CD4-positive, CD25-positive, alpha-beta regulatory T cell (primary cell): Measurements from ENCODE around the gene OXCT1. TPM values are rescaled to one million over a fixed set of nuclear protein-coding genes. Genes with fewer than 3 reads are reported as not detected.
"Not testable (repeated sequence)": the region's sequence is repeated elsewhere in the genome, so short reads cannot be mapped to it uniquely, and the experiment has no call there.

Experiments
- ATAC-seq, 2 donors: fragments of 150-1000 bp; cut with Tn5 transposase; one replicate each; pipeline ENCODE4 v1.10.0; 2021; ENCODE audit warnings: low read depth in 2 of 2, moderate number of reproducible peaks in 2 of 2, moderate library complexity in 1 of 2
- DNase-seq, 3 donors: peaks; one replicate each; pipeline versions ENCODE4 v3.0.0 to v3.0.0-alpha.2; 2012 to 2022; ENCODE audit warnings: mixed read lengths in 1 of 3
- H3K27ac ChIP-seq: one replicate; pipeline ENCODE4 v1.7.0; 2013; ENCODE audit warnings: mild to moderate bottlenecking, low read length; ENCODE audit not compliant: insufficient read depth, poor library complexity, severe bottlenecking
- H3K27me3 ChIP-seq: one replicate; pipeline ENCODE4 v1.7.0; 2013; ENCODE audit warnings: low read length; ENCODE audit not compliant: control insufficient read depth, insufficient read depth
- H3K36me3 ChIP-seq: one replicate; pipeline ENCODE4 v1.7.0; 2013; ENCODE audit warnings: mild to moderate bottlenecking, low read length, moderate library complexity; ENCODE audit not compliant: control insufficient read depth, insufficient read depth
- H3K4me1 ChIP-seq: 2 replicates; pipeline ENCODE4 v1.7.0; 2013; ENCODE audit warnings: mild to moderate bottlenecking, low read length; ENCODE audit not compliant: insufficient read depth, control insufficient read depth, poor library complexity, severe bottlenecking
- H3K4me3 ChIP-seq: one replicate; pipeline ENCODE4 v1.7.0; 2013; ENCODE audit warnings: low read depth, mild to moderate bottlenecking, low read length, moderate library complexity
- H3K9me3 ChIP-seq, 2 experiments: 1 replicate in 1 of 2; 2 replicates in 1 of 2; pipeline ENCODE4 v1.7.0; 2013; ENCODE audit warnings: low read length in 2 of 2, mild to moderate bottlenecking in 1 of 2, moderate library complexity in 1 of 2; ENCODE audit not compliant: control insufficient read depth in 2 of 2
- H3K27ac Mint-ChIP-seq, 3 donors: one replicate each; pipeline ENCODE4 v1.8.0; 2020 to 2022; ENCODE audit warnings: mild to moderate bottlenecking in 3 of 3, mixed read lengths in 3 of 3, moderate library complexity in 2 of 3
- H3K27me3 Mint-ChIP-seq: one replicate; pipeline ENCODE4 v1.8.0; 2022; ENCODE audit warnings: mild to moderate bottlenecking, mixed read lengths
- H3K36me3 Mint-ChIP-seq: one replicate; pipeline ENCODE4 v1.8.0; 2020; ENCODE audit warnings: mixed read lengths
- H3K4me1 Mint-ChIP-seq, 4 donors: one replicate each; pipeline ENCODE4 v1.8.0; 2020 to 2022; ENCODE audit warnings: mixed read lengths in 4 of 4, mild to moderate bottlenecking in 1 of 4
- H3K4me3 Mint-ChIP-seq, 4 donors: one replicate each; pipeline ENCODE4 v1.8.0; 2020 to 2022; ENCODE audit warnings: mild to moderate bottlenecking in 4 of 4, mixed read lengths in 4 of 4, moderate library complexity in 3 of 4
- H3K9me3 Mint-ChIP-seq, 7 donors: one replicate each; pipeline ENCODE4 v1.8.0; 2020 to 2022; ENCODE audit warnings: mixed read lengths in 7 of 7, mild to moderate bottlenecking in 3 of 7, moderate library complexity in 2 of 7
- polyA plus RNA-seq, 4 donors: library from polyadenylated mRNA; unstranded; fragments of 300-500 nt; fragmentation: Illumina TruSeq; gene quantifications; one replicate each; pipeline ENCODE4 v1.2.3, GENCODE V29; 2021
- total RNA-seq: library from RNA; stranded (reverse); gene quantifications from one replicate; pipeline ENCODE4 v1.2.3, GENCODE V29; 2022

Gene OXCT1
- total and polyA plus RNA-seq, 5 donors from 2014 or later: 22.3 to 31.3 (median 29.2) TPM

DNA sequence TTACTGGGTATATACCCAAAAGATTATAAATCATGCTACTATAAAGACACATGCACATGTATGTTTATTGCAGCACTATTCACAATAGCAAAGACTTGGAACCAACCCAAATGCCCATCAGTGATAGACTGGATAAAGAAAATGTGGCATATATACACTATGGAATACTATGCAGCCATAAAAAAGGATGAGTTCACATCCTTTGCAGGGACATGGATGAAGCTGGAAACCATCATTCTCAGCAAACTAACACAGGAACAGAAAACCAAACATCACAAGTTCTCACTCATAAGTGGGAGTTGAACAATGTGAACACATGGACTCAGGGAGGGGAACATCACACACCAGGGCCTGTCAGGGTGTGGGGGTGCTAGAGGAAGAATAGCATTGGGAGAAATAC is 155.8 kb downstream of the OXCT1 start:
- H3K4me1 ChIP-seq, H3K36me3 ChIP-seq, H3K9me3 ChIP-seq, H3K4me3 ChIP-seq, H3K27ac Mint-ChIP-seq, H3K27ac ChIP-seq, DNase-seq, H3K27me3 ChIP-seq, H3K4me3 Mint-ChIP-seq, H3K27me3 Mint-ChIP-seq, ATAC-seq, H3K4me1 Mint-ChIP-seq, H3K36me3 Mint-ChIP-seq: not testable (repeated sequence)
- peaks cover 0 to 20% (median 10%) of the 10 kb centered on the region in 7 donors for H3K9me3 Mint-ChIP-seq

GRCh38 chr5:41708604-41708940 is 161.7 kb downstream of the OXCT1 start:
- Histone ChIP-seq H3K4me1 (no peaks in the 10 kb centered on the region), H3K36me3 (no peaks in the 10 kb centered on the region), H3K4me3 (no peak overlapping the region), H3K9me3 (peaks cover 3% of the 10 kb centered on the region in 2 experiments), H3K27me3 (peaks cover 3% of the 10 kb centered on the region), H3K27ac (no peak overlapping the region)
- Mint-ChIP-seq H3K27me3 (no peaks in the 10 kb centered on the region), H3K36me3 (no peaks in the 10 kb centered on the region), H3K9me3 (peaks cover 0 to 26% (median 12%) of the 10 kb centered on the region in 7 donors), H3K4me1 (no peaks in the 10 kb centered on the region), H3K27ac (no peak overlapping the region), H3K4me3 (no peak overlapping the region)
- ATAC-seq (no peak), DNase-seq (no peak)

- ATAC-seq: no peak
- Mint-ChIP-seq H3K4me3 (no peak overlapping the region), H3K27ac (no peak overlapping the region), H3K4me1 (no peaks in the 10 kb centered on the region), H3K36me3 (no peaks in the 10 kb centered on the region), H3K9me3 (peaks cover 0 to 26% (median 9%) of the 10 kb centered on the region in 7 donors), H3K27me3 (peaks cover 4% of the 10 kb centered on the region)
- Histone ChIP-seq H3K4me1 (no peaks in the 10 kb centered on the region), H3K27me3 (peaks cover 3% of the 10 kb centered on the region), H3K36me3 (no peaks in the 10 kb centered on the region), H3K9me3 (peaks cover 3% of the 10 kb centered on the region in 2 experiments), H3K4me3 (no peak overlapping the region), H3K27ac (no peak overlapping the region)
- peak in 1 of 3 donors; percentile 16 for DNase-seq
These were observed 162.2 kb downstream of the OXCT1 start for GRCh38 chr5:41707853-41708603.

DNA sequence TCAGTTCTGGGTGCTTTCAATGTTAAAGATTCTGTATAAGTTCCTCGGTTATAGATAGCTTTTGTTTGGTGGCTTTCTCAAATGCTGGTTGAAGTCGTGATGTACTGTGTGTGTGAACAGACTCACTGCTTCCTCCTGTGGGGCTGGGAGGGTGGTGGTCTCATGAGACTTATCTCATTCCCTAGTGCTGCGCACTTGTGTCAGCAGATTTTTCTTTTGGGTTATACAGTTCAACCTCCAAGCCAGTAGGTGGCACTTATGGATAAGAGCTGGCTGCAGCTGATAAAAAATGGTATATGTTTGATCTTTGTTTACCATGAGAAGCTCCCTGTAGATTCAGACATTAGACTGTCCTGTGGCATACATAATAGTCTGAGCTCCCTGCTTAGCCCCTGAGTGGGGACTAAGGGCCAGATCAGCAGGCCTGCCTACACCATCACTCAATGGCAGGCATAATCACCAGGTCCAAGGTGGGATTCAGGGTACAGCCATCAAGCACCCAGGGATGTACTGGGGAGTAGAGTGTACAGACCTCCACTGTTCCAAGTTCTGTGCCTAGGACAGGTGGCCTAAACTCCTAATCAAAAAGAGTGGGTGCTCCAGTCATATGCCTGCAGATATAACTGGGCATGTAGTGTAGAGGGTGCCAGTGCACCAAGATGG is 174.2 kb downstream of the OXCT1 start:
- Mint-ChIP-seq H3K9me3 (peaks cover 0 to 6% (median 0%) of the 10 kb centered on the region in 7 donors), H3K4me3 (no peak overlapping the region), H3K27me3 (peaks cover 15% of the 10 kb centered on the region), H3K27ac (no peak overlapping the region), H3K4me1 (no peaks in the 10 kb centered on the region), H3K36me3 (no peaks in the 10 kb centered on the region)
- Histone ChIP-seq H3K27me3 (peaks cover 1% of the 10 kb centered on the region), H3K9me3 (no peaks in the 10 kb centered on the region), H3K4me1 (no peaks in the 10 kb centered on the region), H3K36me3 (no peaks in the 10 kb centered on the region), H3K4me3 (no peak overlapping the region), H3K27ac (no peak overlapping the region)
- ATAC-seq (no peak), DNase-seq (peak in 1 of 3 donors; percentile 20)

DNA sequence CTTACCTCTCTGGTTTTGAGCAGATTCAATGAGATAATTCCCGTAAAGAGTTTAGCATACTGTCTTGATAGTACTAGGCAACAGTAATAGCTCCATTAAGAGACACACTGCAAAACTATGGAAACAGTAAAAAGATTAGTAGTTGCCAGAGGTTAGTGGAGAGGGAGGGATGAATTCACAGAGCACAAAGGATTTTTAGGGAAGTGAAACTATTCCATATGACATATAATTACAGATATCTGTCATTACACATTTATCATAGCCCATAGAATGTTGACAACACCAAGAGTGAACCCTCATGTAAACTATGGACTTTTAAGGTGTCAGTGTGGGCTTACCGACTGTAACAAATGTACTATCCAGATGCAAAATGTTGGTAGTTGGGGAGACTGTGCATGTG is 183.5 kb downstream of the OXCT1 start:
- no peak overlapping the region for H3K4me3 ChIP-seq
- H3K9me3 Mint-ChIP-seq: no peaks in the 10 kb centered on the region

GRCh38 chr5:41686191-41686590 is 184.0 kb downstream of the OXCT1 start:
- no peaks in the 10 kb centered on the region for H3K36me3 Mint-ChIP-seq
- H3K27ac Mint-ChIP-seq: no peak overlapping the region
- no peak overlapping the region for H3K27ac ChIP-seq
- H3K4me1 ChIP-seq: no peaks in the 10 kb centered on the region
- peaks cover 4% of the 10 kb centered on the region for H3K27me3 Mint-ChIP-seq
- ATAC-seq (no peak), DNase-seq (no peak)
- H3K27me3 ChIP-seq: no peaks in the 10 kb centered on the region
- H3K36me3 ChIP-seq: no peaks in the 10 kb centered on the region
- H3K4me3 Mint-ChIP-seq: no peak overlapping the region
- no peaks in the 10 kb centered on the region for H3K4me1 Mint-ChIP-seq
- no peaks in the 10 kb centered on the region for H3K9me3 ChIP-seq
- no peak overlapping the region for H3K4me3 ChIP-seq
- H3K9me3 Mint-ChIP-seq: no peaks in the 10 kb centered on the region

More for the DNA sequence above, 183.5 kb downstream of the OXCT1 start:
- no peaks in the 10 kb centered on the region for H3K36me3 Mint-ChIP-seq
- DNase-seq (no peak), ATAC-seq (no peak)
- H3K9me3 ChIP-seq: no peaks in the 10 kb centered on the region
- no peaks in the 10 kb centered on the region for H3K27me3 ChIP-seq
- H3K27me3 Mint-ChIP-seq: peaks cover 5% of the 10 kb centered on the region
- H3K27ac ChIP-seq: no peak overlapping the region
- no peaks in the 10 kb centered on the region for H3K4me1 Mint-ChIP-seq
- no peaks in the 10 kb centered on the region for H3K4me1 ChIP-seq
- H3K36me3 ChIP-seq: no peaks in the 10 kb centered on the region
- H3K27ac Mint-ChIP-seq: no peak overlapping the region
- H3K4me3 Mint-ChIP-seq: no peak overlapping the region

- H3K9me3 ChIP-seq: no peaks in the 10 kb centered on the region
- H3K9me3 Mint-ChIP-seq: peaks cover 0 to 9% (median 0%) of the 10 kb centered on the region in 7 donors
- H3K27me3 ChIP-seq: no peaks in the 10 kb centered on the region
- no peaks in the 10 kb centered on the region for H3K4me1 ChIP-seq
- H3K4me3 Mint-ChIP-seq: peak overlapping the region in 1 of 4 donors; percentile 16
- H3K27ac ChIP-seq: no peak overlapping the region
- no peaks in the 10 kb centered on the region for H3K4me1 Mint-ChIP-seq
- H3K36me3 ChIP-seq: no peaks in the 10 kb centered on the region
- peaks cover 8% of the 10 kb centered on the region for H3K27me3 Mint-ChIP-seq
- no peak for ATAC-seq
- DNase-seq: peak in 1 of 3 donors; percentile 3
- no peak overlapping the region for H3K27ac Mint-ChIP-seq
- no peaks in the 10 kb centered on the region for H3K36me3 Mint-ChIP-seq
- H3K4me3 ChIP-seq: no peak overlapping the region
These were observed 187.0 kb downstream of the OXCT1 start for GRCh38 chr5:41683181-41683580.

- no peaks in the 10 kb centered on the region for H3K36me3 Mint-ChIP-seq
- no peak overlapping the region for H3K4me3 Mint-ChIP-seq
- DNase-seq (no peak), ATAC-seq (no peak)
- no peak overlapping the region for H3K27ac Mint-ChIP-seq
- no peaks in the 10 kb centered on the region for H3K9me3 ChIP-seq
- H3K27me3 ChIP-seq: no peaks in the 10 kb centered on the region
- H3K36me3 ChIP-seq: no peaks in the 10 kb centered on the region
- H3K9me3 Mint-ChIP-seq: peaks cover 0 to 9% (median 0%) of the 10 kb centered on the region in 7 donors
- no peak overlapping the region for H3K27ac ChIP-seq
- peaks cover 6% of the 10 kb centered on the region for H3K27me3 Mint-ChIP-seq
- H3K4me3 ChIP-seq: no peak overlapping the region
- H3K4me1 ChIP-seq: no peaks in the 10 kb centered on the region
- no peaks in the 10 kb centered on the region for H3K4me1 Mint-ChIP-seq
These were observed 187.6 kb downstream of the OXCT1 start for GRCh38 chr5:41682641-41683040.
